CD4-positive, alpha-beta T cell treated with Interleukin-1 beta for 1 hour (primary cell): ENCODE measurements around the gene TANK.
A peak's percentile ranks its signal among the peaks of the same experiment; 100 is the strongest.
"Not testable (repeated sequence)": the region's sequence is repeated elsewhere in the genome, so short reads cannot be mapped to it uniquely, and the experiment has no call there.

Source experiments
- DNase-seq, 2 donors: peaks; one replicate each; pipeline ENCODE4 v3.0.0-alpha.2; 2020 to 2022

TANK gene

GRCh38 chr2:161160226-161161073 is at the start of gene TANK:
TANK (plus strand) TSS chr2:161160428; CDS start chr2:161179663, 19,235 bp downstream.
- DNase-seq: peak; percentile 93 to 94

GRCh38 chr2:161111531-161111930 is 48.7 kb upstream of the TANK start:
- DNase-seq: no peak

GRCh38 chr2:161112908-161113307 is 47.3 kb upstream of the TANK start:
- DNase-seq: no peak

GRCh38 chr2:161113693-161114575 is 46.3 kb upstream of the TANK start:
- no peak for DNase-seq

- no peak for DNase-seq
These were observed 45.0 kb upstream of the TANK start for GRCh38 chr2:161115205-161115604.

GRCh38 chr2:161115605-161116380 is 44.4 kb upstream of the TANK start:
- no peak for DNase-seq

GRCh38 chr2:161116509-161116908 is 43.7 kb upstream of the TANK start:
- DNase-seq: no peak

GRCh38 chr2:161117506-161117905 is 42.7 kb upstream of the TANK start:
- no peak for DNase-seq

GRCh38 chr2:161118722-161119121 is 41.5 kb upstream of the TANK start:
- no peak for DNase-seq

- no peak for DNase-seq
These were observed 40.7 kb upstream of the TANK start for GRCh38 chr2:161119483-161119882.

- DNase-seq: no peak
These were observed 39.5 kb upstream of the TANK start for GRCh38 chr2:161120775-161121174.

GRCh38 chr2:161121622-161122021 is 38.6 kb upstream of the TANK start:
- DNase-seq: no peak

GRCh38 chr2:161122772-161123530 is 37.3 kb upstream of the TANK start:
- DNase-seq: peak in 1 of 2 donors; percentile 11

GRCh38 chr2:161123531-161124030 is 36.6 kb upstream of the TANK start:
- no peak for DNase-seq

GRCh38 chr2:161124201-161124600 is 36.0 kb upstream of the TANK start:
- DNase-seq: no peak

- DNase-seq: no peak
These were observed 31.3 kb upstream of the TANK start for GRCh38 chr2:161128885-161129284.

- no peak for DNase-seq
These were observed 29.9 kb upstream of the TANK start for GRCh38 chr2:161130354-161130753.

- DNase-seq: no peak
These were observed 29.1 kb upstream of the TANK start for GRCh38 chr2:161131074-161131680.

- DNase-seq: no peak
These were observed 28.4 kb upstream of the TANK start for GRCh38 chr2:161131804-161132203.

- DNase-seq: not testable (repeated sequence)
These were observed 27.8 kb upstream of the TANK start for GRCh38 chr2:161132384-161132783.

GRCh38 chr2:161133366-161133765 is 26.9 kb upstream of the TANK start:
- no peak for DNase-seq
